ENCODE measurements around the gene FAM3D. TPM values are rescaled to one million over a fixed set of nuclear protein-coding genes. Genes with fewer than 3 reads are reported as not detected.
A peak's percentile ranks its signal among the peaks of the same experiment; 100 is the strongest.

The FAM3D gene
- total RNA-seq, 1 donor from 2014 or later = 0.11 TPM

DNA sequence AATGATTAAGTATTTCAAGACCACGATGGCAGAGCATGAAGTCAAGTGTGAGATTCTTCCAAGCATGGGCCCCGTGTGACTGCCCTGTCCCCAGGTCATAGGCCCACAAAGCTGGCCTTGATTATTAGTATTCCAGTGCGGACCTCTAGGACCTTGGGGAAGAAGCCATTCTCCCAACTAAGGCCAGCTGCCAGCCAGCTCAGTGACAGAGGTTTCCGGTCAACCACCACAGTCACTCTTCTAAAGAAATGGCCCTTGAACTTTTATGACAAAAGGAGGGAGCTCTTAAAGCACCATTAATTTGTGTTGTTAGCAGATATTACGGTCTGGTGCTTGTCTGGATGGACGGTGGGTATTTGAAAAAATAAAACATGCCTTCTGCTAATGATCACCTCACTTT, 28.0 kb downstream of the FAM3D start:
- Mint-ChIP-seq H3K27me3 (ENCODE audit: insufficient read depth, low read depth) (peaks cover 14% of the 10 kb centered on the region), H3K4me3 (no peak overlapping the region)
- peaks cover 10% of the 10 kb centered on the region for H3K4me1 ChIP-seq

DNA sequence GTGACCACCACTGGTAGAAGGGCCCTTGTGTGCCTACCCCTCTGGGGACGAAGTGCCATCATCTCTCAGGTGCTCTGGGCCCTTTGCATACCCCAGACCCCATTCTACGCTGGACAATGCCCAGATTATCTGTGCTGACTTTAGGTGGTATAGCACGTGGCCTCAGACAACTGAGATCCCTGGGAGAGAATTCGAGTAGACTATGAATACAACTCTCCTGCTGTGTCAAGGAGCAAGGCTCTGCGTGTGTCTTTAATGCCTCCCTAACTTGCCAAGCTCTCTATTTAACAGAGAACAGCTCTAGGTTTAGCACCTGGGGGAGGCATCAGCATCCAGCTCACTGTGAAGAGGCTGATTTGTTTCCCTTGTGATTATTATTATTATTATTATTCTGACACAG, 29.1 kb downstream of the FAM3D start:
- no peaks in the 10 kb centered on the region for H3K9me3 Mint-ChIP-seq
- Histone ChIP-seq H3K79me2 (ENCODE audit: low read depth) (no peaks in the 10 kb centered on the region), H3F3A (ENCODE audit: low read depth) (peaks cover 3% of the 10 kb centered on the region), H3K27me3 (peaks cover 88% of the 10 kb centered on the region), H4K20me1 (ENCODE audit: low read depth) (no peaks in the 10 kb centered on the region), H3K9me3 (ENCODE audit: low read depth) (no peaks in the 10 kb centered on the region), H3K27ac (no peak overlapping the region), H3K4me3 (no peak overlapping the region), H3K4me1 (peaks cover 10% of the 10 kb centered on the region), H3K4me2 (peak overlapping the region; percentile 47), H3K9ac (no peak overlapping the region), H2AFZ (replicated peaks) (no peak overlapping the region), H3K36me3 (no peaks in the 10 kb centered on the region)
- peak; percentile 39 for DNase-seq (ENCODE audit: low spot score)
- peaks cover 2% of the 10 kb centered on the region for H3K4me1 Mint-ChIP-seq
- H3K36me3 Mint-ChIP-seq = no peaks in the 10 kb centered on the region
- H3K27me3 Mint-ChIP-seq (ENCODE audit: insufficient read depth, low read depth) = peaks cover 14% of the 10 kb centered on the region
- no peak overlapping the region for H3K27ac Mint-ChIP-seq
- TF ChIP-seq EZH2 (IDR thresholded peaks at IDR 0.05) (no peak), EZH2phosphoT487 (IDR thresholded peaks at IDR 0.05) (no peak)
- TF ChIP-seq, protein P1, sequence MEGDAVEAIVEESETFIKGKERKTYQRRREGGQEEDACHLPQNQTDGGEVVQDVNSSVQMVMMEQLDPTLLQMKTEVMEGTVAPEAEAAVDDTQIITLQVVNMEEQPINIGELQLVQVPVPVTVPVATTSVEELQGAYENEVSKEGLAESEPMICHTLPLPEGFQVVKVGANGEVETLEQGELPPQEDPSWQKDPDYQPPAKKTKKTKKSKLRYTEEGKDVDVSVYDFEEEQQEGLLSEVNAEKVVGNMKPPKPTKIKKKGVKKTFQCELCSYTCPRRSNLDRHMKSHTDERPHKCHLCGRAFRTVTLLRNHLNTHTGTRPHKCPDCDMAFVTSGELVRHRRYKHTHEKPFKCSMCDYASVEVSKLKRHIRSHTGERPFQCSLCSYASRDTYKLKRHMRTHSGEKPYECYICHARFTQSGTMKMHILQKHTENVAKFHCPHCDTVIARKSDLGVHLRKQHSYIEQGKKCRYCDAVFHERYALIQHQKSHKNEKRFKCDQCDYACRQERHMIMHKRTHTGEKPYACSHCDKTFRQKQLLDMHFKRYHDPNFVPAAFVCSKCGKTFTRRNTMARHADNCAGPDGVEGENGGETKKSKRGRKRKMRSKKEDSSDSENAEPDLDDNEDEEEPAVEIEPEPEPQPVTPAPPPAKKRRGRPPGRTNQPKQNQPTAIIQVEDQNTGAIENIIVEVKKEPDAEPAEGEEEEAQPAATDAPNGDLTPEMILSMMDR (IDR thresholded peaks at IDR 0.05) = no peak
- no peak overlapping the region for H3K4me3 Mint-ChIP-seq

More for the DNA sequence above, 28.0 kb downstream of the FAM3D start:
- Histone ChIP-seq H3F3A (ENCODE audit: low read depth) (peaks cover 3% of the 10 kb centered on the region), H3K9me3 (ENCODE audit: low read depth) (no peaks in the 10 kb centered on the region), H3K9ac (no peak overlapping the region), H3K36me3 (no peaks in the 10 kb centered on the region), H3K27me3 (peaks cover 78% of the 10 kb centered on the region), H4K20me1 (ENCODE audit: low read depth) (no peaks in the 10 kb centered on the region), H3K4me2 (no peak overlapping the region), H2AFZ (replicated peaks) (no peak overlapping the region), H3K79me2 (ENCODE audit: low read depth) (no peaks in the 10 kb centered on the region), H3K27ac (no peak overlapping the region), H3K4me3 (no peak overlapping the region)
- no peaks in the 10 kb centered on the region for H3K36me3 Mint-ChIP-seq
- DNase-seq (ENCODE audit: low spot score) = no peak
- no peak overlapping the region for H3K27ac Mint-ChIP-seq
- no peaks in the 10 kb centered on the region for H3K9me3 Mint-ChIP-seq
- no peak for TF ChIP-seq EZH2 (IDR thresholded peaks at IDR 0.05)
- TF ChIP-seq, protein P1 (IDR thresholded peaks at IDR 0.05) = no peak
- TF ChIP-seq EZH2phosphoT487 (IDR thresholded peaks at IDR 0.05) = no peak
- peaks cover 1% of the 10 kb centered on the region for H3K4me1 Mint-ChIP-seq

DNA sequence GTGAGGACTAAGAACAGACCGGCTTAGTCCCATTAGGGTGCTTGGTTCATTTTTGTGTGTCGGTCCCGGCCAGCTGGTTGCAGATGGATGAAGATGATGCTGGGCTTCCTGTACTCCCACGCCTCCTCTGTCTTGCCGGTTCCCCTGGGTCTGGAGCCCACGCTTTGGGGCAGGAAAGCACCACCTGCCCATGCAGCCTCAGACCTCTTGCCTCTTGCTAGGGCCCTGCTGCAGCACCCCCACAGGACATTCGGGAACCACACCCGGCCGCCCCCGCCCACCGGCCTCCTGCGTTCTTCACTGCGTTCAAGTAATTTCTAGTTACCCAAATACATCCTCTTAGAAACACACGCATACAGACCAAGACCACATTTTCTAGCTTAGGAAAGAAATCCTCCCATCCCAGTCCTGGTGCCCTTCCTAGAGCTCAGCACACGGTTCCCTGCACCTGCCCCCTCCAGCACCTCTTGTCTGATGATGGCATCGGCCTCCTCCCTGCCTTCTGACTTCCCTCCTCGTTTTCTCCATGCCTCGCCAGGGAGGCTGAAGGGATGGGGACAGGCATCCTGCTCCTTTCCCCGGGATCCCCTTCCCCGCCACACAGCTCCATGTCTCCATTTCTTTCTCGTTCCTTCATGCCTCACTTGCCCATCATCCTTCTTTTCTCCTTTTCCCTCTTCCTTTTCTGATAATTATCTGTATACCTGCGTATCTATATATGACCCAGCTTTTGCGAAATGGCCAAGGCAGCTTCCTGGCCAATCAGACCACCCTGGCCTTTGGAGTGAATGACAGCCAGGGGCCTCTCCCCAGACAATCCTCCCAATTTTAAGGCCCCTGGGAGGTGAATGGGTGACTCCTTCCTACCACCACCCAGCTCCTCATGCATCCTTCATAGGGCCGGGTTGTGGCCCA, 30.9 kb downstream of the FAM3D start:
- H4K20me1 ChIP-seq (ENCODE audit: low read depth) = no peaks in the 10 kb centered on the region
- peaks cover 10% of the 10 kb centered on the region for H3K4me1 ChIP-seq
- H3K9me3 Mint-ChIP-seq = no peaks in the 10 kb centered on the region
- no peak overlapping the region for H3K9ac ChIP-seq
- H3K4me1 Mint-ChIP-seq = peaks cover 5% of the 10 kb centered on the region
- H3F3A ChIP-seq (ENCODE audit: low read depth) = peaks cover 3% of the 10 kb centered on the region
- no peak overlapping the region for H2AFZ ChIP-seq (replicated peaks)
- H3K27ac Mint-ChIP-seq = no peak overlapping the region
- peaks cover 79% of the 10 kb centered on the region for H3K27me3 ChIP-seq
- no peak overlapping the region for H3K4me3 Mint-ChIP-seq
- no peaks in the 10 kb centered on the region for H3K36me3 ChIP-seq
- H3K4me3 ChIP-seq = no peak overlapping the region
- no peak for DNase-seq (ENCODE audit: low spot score)
- no peak overlapping the region for H3K4me2 ChIP-seq
- H3K27ac ChIP-seq = no peak overlapping the region
- no peaks in the 10 kb centered on the region for H3K9me3 ChIP-seq (ENCODE audit: low read depth)
- H3K79me2 ChIP-seq (ENCODE audit: low read depth) = no peaks in the 10 kb centered on the region
- H3K27me3 Mint-ChIP-seq (ENCODE audit: insufficient read depth, low read depth) = peaks cover 14% of the 10 kb centered on the region
- TF ChIP-seq, protein P1 (IDR thresholded peaks at IDR 0.05) = no peak
- TF ChIP-seq EZH2 (IDR thresholded peaks at IDR 0.05) (no peak), EZH2phosphoT487 (IDR thresholded peaks at IDR 0.05) (no peak)
- no peaks in the 10 kb centered on the region for H3K36me3 Mint-ChIP-seq
